Upper lobe of right lung (tissue), 1 donor: ENCODE data around the gene ROR2. TPM values are rescaled to one million over a fixed set of nuclear protein-coding genes. Genes with fewer than 3 reads are reported as not detected.

ENCODE experiments used
- ATAC-seq: fragments of 200-7000 bp; cut with Tn5 transposase; one replicate; pipeline ENCODE4 v1.9.1; 2020; ENCODE audit warnings: mild to moderate bottlenecking, moderate library complexity
- DNase-seq: peaks from one replicate; pipeline ENCODE4 v3.0.0-alpha.2; 2020
- H3K27ac ChIP-seq: fragments of 200-600 bp; one replicate; pipeline ENCODE4 v1.8.0; 2022
- H3K27me3 ChIP-seq: fragments of 200-600 bp; one replicate; pipeline ENCODE4 v1.8.0; 2022; ENCODE audit warnings: mild to moderate bottlenecking
- H3K36me3 ChIP-seq: fragments of 200-600 bp; one replicate; pipeline ENCODE4 v1.8.0; 2022
- H3K4me1 ChIP-seq: fragments of 200-600 bp; one replicate; pipeline ENCODE4 v1.8.0; 2022
- H3K4me3 ChIP-seq: fragments of 200-600 bp; one replicate; pipeline ENCODE4 v1.8.0; 2022; ENCODE audit warnings: mild to moderate bottlenecking
- H3K9me3 ChIP-seq: fragments of 200-600 bp; one replicate; pipeline ENCODE4 v1.8.0; 2022
- CTCF ChIP-seq: fragments of 200-600 bp; IDR thresholded peaks from one replicate; pipeline ENCODE4 v1.8.0; 2022; ENCODE audit warnings: antibody characterized with exemption
- intact Hi-C: fragments of 100-400 bp; cut with DNase I; formaldehyde crosslinking; loops from one replicate; pipeline ENCODE4 v1.11.0; 2022
- total RNA-seq: library from RNA; stranded (reverse); fragmentation: NEBNext Ultra II Directional; extraction: Animal tissue kit (Norgen Biotek cat#: 25700); gene quantifications from one replicate; pipeline ENCODE4 v1.2.1, GENCODE V29; 2021
- donor health status: DM: no; HTN: yes; CAD: no; lungs with severe emphysema.

ROR2 gene
- total RNA-seq, 1 donor from 2014 or later: 5.5 TPM

GRCh38 chr9:91882627-91883026, 67.4 kb downstream of the ROR2 start:
- DNase-seq (no peak), ATAC-seq (no peak)
- Histone ChIP-seq H3K4me3 (no peak overlapping the region), H3K27ac (no peak overlapping the region), H3K27me3 (no peaks in the 10 kb centered on the region), H3K9me3 (no peaks in the 10 kb centered on the region), H3K4me1 (no peaks in the 10 kb centered on the region), H3K36me3 (no peaks in the 10 kb centered on the region)
- intact Hi-C loops: no loop called here
- no peak for TF ChIP-seq CTCF

GRCh38 chr9:91880378-91880972, 69.6 kb downstream of the ROR2 start:
- intact Hi-C loops: no loop called here
- H3K4me1 ChIP-seq: no peaks in the 10 kb centered on the region
- no peak overlapping the region for H3K27ac ChIP-seq
- DNase-seq: no peak
- H3K36me3 ChIP-seq: no peaks in the 10 kb centered on the region
- ATAC-seq: no peak
- H3K4me3 ChIP-seq: no peak overlapping the region
- no peak for TF ChIP-seq CTCF
- no peaks in the 10 kb centered on the region for H3K9me3 ChIP-seq
- H3K27me3 ChIP-seq: no peaks in the 10 kb centered on the region

- Histone ChIP-seq H3K4me1 (no peaks in the 10 kb centered on the region), H3K4me3 (no peak overlapping the region), H3K27ac (no peak overlapping the region), H3K36me3 (no peaks in the 10 kb centered on the region), H3K27me3 (no peaks in the 10 kb centered on the region), H3K9me3 (no peaks in the 10 kb centered on the region)
- TF ChIP-seq CTCF: no peak
- DNase-seq (no peak), ATAC-seq (no peak)
- intact Hi-C loops: no loop called here
Observed at GRCh38 chr9:91879231-91879630, 70.8 kb downstream of the ROR2 start.

- Histone ChIP-seq H3K27me3 (no peaks in the 10 kb centered on the region), H3K27ac (peak overlapping the region; percentile 24), H3K36me3 (no peaks in the 10 kb centered on the region), H3K9me3 (no peaks in the 10 kb centered on the region), H3K4me3 (no peak overlapping the region), H3K4me1 (no peaks in the 10 kb centered on the region)
- TF ChIP-seq CTCF: no peak
- intact Hi-C loops: no loop called here
- DNase-seq (no peak), ATAC-seq (no peak)
Observed at GRCh38 chr9:91873637-91874051, 76.4 kb downstream of the ROR2 start.

GRCh38 chr9:91868732-91869391, 81.2 kb downstream of the ROR2 start:
- no peak for ATAC-seq

More at GRCh38 chr9:91868732-91869391, 81.2 kb downstream of the ROR2 start:
- H3K9me3 ChIP-seq: no peaks in the 10 kb centered on the region
- no peaks in the 10 kb centered on the region for H3K36me3 ChIP-seq
- intact Hi-C loops: no loop called here
- DNase-seq: no peak
- H3K4me3 ChIP-seq: no peak overlapping the region
- H3K27ac ChIP-seq: no peak overlapping the region
- TF ChIP-seq CTCF: no peak
- H3K4me1 ChIP-seq: peaks cover 6% of the 10 kb centered on the region
- no peaks in the 10 kb centered on the region for H3K27me3 ChIP-seq
